ENCODE results near the gene C1orf105. TPM values are rescaled to one million over a fixed set of nuclear protein-coding genes. Genes with fewer than 3 reads are reported as not detected.

C1orf105 gene
- total RNA-seq, 1 donor from 2014 or later, result not detected

DNA sequence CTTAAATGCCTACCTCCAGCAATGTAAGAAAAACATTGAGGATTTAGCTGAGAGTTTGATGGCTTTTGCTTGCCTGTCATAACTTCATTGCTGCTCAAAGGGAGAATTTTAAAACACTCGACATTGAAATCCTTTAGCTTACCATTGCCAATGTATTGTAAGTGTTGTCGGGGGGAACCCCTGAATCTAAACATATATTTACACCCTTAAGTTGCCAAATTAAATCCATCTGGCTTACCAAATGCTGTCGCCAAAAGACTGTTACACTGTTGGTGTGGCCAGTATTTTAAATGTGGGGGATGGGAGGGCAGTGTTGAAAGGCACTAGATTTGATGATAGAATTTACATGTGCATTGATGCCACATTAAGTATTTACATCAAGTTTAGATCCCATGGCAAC is 24.9 kb upstream of the C1orf105 start:
- H3K4me1 Mint-ChIP-seq (ENCODE audit: unreplicated experiment), result peaks cover 66% of the 10 kb centered on the region
- H3K9me3 Mint-ChIP-seq, result peaks cover 4% of the 10 kb centered on the region
- no peak overlapping the region for H3K27ac Mint-ChIP-seq
- H3K4me3 Mint-ChIP-seq, result no peak overlapping the region
- H3K27me3 Mint-ChIP-seq, result no peaks in the 10 kb centered on the region
- no peak for DNase-seq (ENCODE audit: extremely low spot score, unreplicated experiment)
- TF ChIP-seq, protein P1, sequence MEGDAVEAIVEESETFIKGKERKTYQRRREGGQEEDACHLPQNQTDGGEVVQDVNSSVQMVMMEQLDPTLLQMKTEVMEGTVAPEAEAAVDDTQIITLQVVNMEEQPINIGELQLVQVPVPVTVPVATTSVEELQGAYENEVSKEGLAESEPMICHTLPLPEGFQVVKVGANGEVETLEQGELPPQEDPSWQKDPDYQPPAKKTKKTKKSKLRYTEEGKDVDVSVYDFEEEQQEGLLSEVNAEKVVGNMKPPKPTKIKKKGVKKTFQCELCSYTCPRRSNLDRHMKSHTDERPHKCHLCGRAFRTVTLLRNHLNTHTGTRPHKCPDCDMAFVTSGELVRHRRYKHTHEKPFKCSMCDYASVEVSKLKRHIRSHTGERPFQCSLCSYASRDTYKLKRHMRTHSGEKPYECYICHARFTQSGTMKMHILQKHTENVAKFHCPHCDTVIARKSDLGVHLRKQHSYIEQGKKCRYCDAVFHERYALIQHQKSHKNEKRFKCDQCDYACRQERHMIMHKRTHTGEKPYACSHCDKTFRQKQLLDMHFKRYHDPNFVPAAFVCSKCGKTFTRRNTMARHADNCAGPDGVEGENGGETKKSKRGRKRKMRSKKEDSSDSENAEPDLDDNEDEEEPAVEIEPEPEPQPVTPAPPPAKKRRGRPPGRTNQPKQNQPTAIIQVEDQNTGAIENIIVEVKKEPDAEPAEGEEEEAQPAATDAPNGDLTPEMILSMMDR (conservative IDR thresholded peaks at IDR 0.05), result no peak
- no peaks in the 10 kb centered on the region for H3K36me3 Mint-ChIP-seq

DNA sequence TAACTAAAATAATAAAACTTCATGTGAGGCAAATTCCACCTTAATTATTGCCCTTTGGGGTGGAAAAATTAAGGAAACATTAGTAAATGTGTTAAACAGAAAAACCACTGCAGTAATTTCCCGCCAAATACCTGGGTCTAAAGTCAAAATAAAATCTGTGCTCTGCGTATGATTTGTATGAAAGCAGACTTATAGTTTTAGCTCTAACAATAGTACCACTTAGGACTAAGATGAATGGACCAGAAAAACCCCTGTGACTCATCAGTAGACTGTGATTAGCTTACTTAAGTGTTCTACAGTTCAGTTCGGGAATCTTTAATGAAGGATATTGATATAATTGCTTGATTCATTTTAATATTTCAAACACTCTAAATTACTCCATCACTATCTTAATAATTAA is 23.3 kb upstream of the C1orf105 start:
- Mint-ChIP-seq H3K9me3 (peaks cover 4% of the 10 kb centered on the region), H3K27ac (no peak overlapping the region), H3K4me1 (ENCODE audit: unreplicated experiment) (peaks cover 60% of the 10 kb centered on the region), H3K4me3 (no peak overlapping the region), H3K36me3 (no peaks in the 10 kb centered on the region), H3K27me3 (no peaks in the 10 kb centered on the region)
- DNase-seq (ENCODE audit: extremely low spot score, unreplicated experiment), result no peak
- TF ChIP-seq, protein P1 (conservative IDR thresholded peaks at IDR 0.05), result no peak

DNA sequence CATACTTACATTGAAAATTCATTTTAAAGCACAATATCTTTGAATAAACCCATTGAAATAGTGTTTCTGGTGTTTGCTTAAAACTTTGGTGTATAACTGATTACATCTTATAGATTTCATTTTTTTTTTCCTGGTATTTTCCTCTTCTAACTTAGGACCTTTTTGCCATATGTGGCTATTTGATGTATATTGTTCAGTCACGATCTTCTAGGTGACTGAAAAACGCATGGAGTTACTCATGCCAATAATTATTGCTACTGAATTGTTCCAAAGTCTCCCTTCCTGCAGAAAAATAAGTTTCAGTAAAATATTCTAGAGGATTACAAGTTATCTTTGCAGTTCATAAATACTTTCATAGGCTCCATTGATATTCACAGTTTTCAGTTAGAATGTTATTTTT is 22.9 kb upstream of the C1orf105 start:
- no peak overlapping the region for H3K4me3 Mint-ChIP-seq
- H3K36me3 Mint-ChIP-seq, result no peaks in the 10 kb centered on the region
- peaks cover 4% of the 10 kb centered on the region for H3K9me3 Mint-ChIP-seq
- no peak for DNase-seq (ENCODE audit: extremely low spot score, unreplicated experiment)
- H3K27ac Mint-ChIP-seq, result no peak overlapping the region
- TF ChIP-seq, protein P1 (conservative IDR thresholded peaks at IDR 0.05), result no peak
- H3K4me1 Mint-ChIP-seq (ENCODE audit: unreplicated experiment), result peaks cover 60% of the 10 kb centered on the region
- H3K27me3 Mint-ChIP-seq, result no peaks in the 10 kb centered on the region

DNA sequence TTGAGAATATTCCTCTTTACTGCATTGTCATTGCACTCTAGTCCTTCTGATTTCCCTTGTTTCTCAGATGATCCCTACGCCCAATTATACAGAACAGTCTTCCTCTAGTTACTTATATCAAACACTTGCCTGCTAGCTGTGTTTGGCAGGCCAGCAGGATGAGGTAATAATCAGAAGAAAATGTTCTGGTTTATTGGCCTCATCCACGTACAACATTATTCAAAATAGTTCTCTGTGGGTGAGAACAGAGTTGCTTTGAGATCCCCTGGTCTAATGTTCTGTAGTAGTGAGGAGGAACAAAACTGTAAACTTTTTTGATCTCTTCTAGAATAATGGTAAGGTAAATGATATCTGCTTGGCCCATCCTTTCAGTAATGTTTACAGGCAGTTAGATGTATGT is 22.3 kb upstream of the C1orf105 start:
- peaks cover 54% of the 10 kb centered on the region for H3K4me1 Mint-ChIP-seq (ENCODE audit: unreplicated experiment)
- H3K4me3 Mint-ChIP-seq, result no peak overlapping the region
- H3K9me3 Mint-ChIP-seq, result peaks cover 3% of the 10 kb centered on the region
- peak overlapping the region; percentile 72 for H3K27ac Mint-ChIP-seq
- DNase-seq (ENCODE audit: extremely low spot score, unreplicated experiment), result no peak
- TF ChIP-seq, protein P1 (conservative IDR thresholded peaks at IDR 0.05), result no peak
- no peaks in the 10 kb centered on the region for H3K36me3 Mint-ChIP-seq
- H3K27me3 Mint-ChIP-seq, result no peaks in the 10 kb centered on the region

DNA sequence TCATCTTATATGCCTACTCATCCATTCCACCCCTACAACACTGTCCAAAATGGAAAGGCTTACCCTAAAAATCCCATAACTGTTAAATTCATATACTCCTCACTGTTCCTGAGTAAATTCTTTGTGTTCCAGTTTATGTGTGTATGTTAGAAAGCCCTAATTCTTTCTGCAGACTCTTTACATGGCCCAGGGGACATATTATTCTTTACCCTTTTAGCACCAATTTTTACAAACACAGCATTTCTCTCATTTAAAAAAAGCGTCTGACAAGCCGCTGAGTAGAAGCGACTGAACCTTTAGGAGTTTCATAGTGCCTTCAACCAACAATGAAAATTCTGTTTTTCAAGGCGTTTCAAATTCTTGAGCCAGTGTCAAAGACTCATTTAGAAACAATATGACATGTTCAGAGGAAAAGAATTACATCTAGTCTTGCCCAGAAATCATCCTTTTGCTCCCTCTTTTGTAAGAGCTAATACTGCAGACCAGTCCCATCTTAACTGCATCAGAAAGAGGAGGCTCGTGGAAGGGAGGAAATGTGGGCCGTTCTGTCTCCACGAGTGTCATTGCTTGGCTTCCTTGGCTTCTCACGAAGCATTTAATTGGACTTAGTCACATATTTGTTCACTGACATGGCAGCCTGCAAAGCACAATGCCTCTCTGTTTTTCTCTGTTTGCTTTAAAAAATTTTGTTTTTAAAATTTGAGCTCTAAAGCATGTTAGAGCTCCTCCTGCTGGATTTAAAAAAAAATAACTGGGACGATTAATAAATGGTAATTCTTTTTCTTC is 21.3 kb upstream of the C1orf105 start:
- peak overlapping the region; percentile 48 for H3K4me3 Mint-ChIP-seq
- TF ChIP-seq, protein P1 (conservative IDR thresholded peaks at IDR 0.05), result peak; percentile 83
- no peak for DNase-seq (ENCODE audit: extremely low spot score, unreplicated experiment)
- peaks cover 3% of the 10 kb centered on the region for H3K36me3 Mint-ChIP-seq
- peaks cover 52% of the 10 kb centered on the region for H3K4me1 Mint-ChIP-seq (ENCODE audit: unreplicated experiment)
- H3K9me3 Mint-ChIP-seq, result no peaks in the 10 kb centered on the region
- no peaks in the 10 kb centered on the region for H3K27me3 Mint-ChIP-seq
- H3K27ac Mint-ChIP-seq, result peak overlapping the region; percentile 72
